Measurements from ENCODE around the gene GFOD2.
"Not testable (repeated sequence)": the region's sequence is repeated elsewhere in the genome, so short reads cannot be mapped to it uniquely, and the experiment has no call there.

The GFOD2 gene

GRCh38 chr16:67760206-67760955 lies 41.3 kb upstream of the GFOD2 start:
- Histone ChIP-seq H3K9me3 (ENCODE audit: insufficient read depth, low read length) (no peaks in the 10 kb centered on the region), H3K27me3 (ENCODE audit: low read depth, low read length) (no peaks in the 10 kb centered on the region), H3K27ac (ENCODE audit: low read length) (no peak overlapping the region), H3K36me3 (replicated peaks; ENCODE audit: low read depth, low read length) (peaks cover 4% of the 10 kb centered on the region), H3K4me3 (ENCODE audit: low read length) (no peak overlapping the region), H3K4me1 (ENCODE audit: low read length) (no peaks in the 10 kb centered on the region), H3K4me2 (ENCODE audit: low read length) (no peak overlapping the region), H3K79me2 (ENCODE audit: low read length) (no peaks in the 10 kb centered on the region), H2AFZ (ENCODE audit: low read depth, low read length) (no peak overlapping the region), H3K9ac (ENCODE audit: low read length) (no peak overlapping the region), H4K20me1 (ENCODE audit: insufficient read depth, low read length) (0 out of 2 replicates have a peak, but pooled peaks cover 9% of the 10 kb centered on the region)
- no peak for TF ChIP-seq EZH2phosphoT487 (IDR thresholded peaks at IDR 0.05; ENCODE audit: low read depth)
- TF ChIP-seq, protein P1, sequence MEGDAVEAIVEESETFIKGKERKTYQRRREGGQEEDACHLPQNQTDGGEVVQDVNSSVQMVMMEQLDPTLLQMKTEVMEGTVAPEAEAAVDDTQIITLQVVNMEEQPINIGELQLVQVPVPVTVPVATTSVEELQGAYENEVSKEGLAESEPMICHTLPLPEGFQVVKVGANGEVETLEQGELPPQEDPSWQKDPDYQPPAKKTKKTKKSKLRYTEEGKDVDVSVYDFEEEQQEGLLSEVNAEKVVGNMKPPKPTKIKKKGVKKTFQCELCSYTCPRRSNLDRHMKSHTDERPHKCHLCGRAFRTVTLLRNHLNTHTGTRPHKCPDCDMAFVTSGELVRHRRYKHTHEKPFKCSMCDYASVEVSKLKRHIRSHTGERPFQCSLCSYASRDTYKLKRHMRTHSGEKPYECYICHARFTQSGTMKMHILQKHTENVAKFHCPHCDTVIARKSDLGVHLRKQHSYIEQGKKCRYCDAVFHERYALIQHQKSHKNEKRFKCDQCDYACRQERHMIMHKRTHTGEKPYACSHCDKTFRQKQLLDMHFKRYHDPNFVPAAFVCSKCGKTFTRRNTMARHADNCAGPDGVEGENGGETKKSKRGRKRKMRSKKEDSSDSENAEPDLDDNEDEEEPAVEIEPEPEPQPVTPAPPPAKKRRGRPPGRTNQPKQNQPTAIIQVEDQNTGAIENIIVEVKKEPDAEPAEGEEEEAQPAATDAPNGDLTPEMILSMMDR (IDR thresholded peaks at IDR 0.05; ENCODE audit: low read depth, low read length): no peak

DNA sequence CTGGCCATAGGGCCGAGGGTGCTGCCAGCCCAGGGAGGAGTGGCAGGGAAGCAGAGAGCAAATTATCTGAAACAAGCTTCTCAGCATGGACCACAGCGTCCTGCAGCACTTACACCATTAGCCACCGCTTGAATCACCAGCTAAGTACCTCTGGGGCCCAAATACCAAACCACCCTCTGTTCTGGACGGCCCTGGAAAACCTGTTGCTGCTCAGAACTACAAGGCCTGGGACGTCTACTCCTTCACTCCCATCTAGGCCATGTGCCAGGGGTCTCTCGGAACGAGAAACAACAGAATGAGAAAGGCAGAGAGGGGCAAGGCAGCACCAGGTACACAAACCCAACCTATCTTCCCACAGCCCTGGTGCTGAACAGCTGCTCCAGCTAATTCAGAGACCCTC lies 39.9 kb upstream of the GFOD2 start:
- Histone ChIP-seq H3K27me3 (ENCODE audit: low read depth, low read length) (no peaks in the 10 kb centered on the region), H3K36me3 (replicated peaks; ENCODE audit: low read depth, low read length) (peaks cover 4% of the 10 kb centered on the region), H3K27ac (ENCODE audit: low read length) (no peak overlapping the region), H4K20me1 (ENCODE audit: insufficient read depth, low read length) (0 out of 2 replicates have a peak, but pooled peaks cover 12% of the 10 kb centered on the region), H3K4me3 (ENCODE audit: low read length) (no peak overlapping the region), H3K9me3 (ENCODE audit: insufficient read depth, low read length) (no peaks in the 10 kb centered on the region), H3K4me2 (ENCODE audit: low read length) (no peak overlapping the region), H3K79me2 (ENCODE audit: low read length) (no peaks in the 10 kb centered on the region), H3K9ac (ENCODE audit: low read length) (no peak overlapping the region), H3K4me1 (ENCODE audit: low read length) (no peaks in the 10 kb centered on the region), H2AFZ (ENCODE audit: low read depth, low read length) (no peak overlapping the region)
- TF ChIP-seq, protein P1 (IDR thresholded peaks at IDR 0.05; ENCODE audit: low read depth, low read length): no peak
- TF ChIP-seq EZH2phosphoT487 (IDR thresholded peaks at IDR 0.05; ENCODE audit: low read depth): no peak

GRCh38 chr16:67758006-67758405 lies 38.9 kb upstream of the GFOD2 start:
- Histone ChIP-seq H3K9me3 (ENCODE audit: insufficient read depth, low read length) (no peaks in the 10 kb centered on the region), H3K79me2 (ENCODE audit: low read length) (no peaks in the 10 kb centered on the region), H4K20me1 (ENCODE audit: insufficient read depth, low read length) (0 out of 2 replicates have a peak, but pooled peaks cover 10% of the 10 kb centered on the region), H2AFZ (ENCODE audit: low read depth, low read length) (no peak overlapping the region), H3K27ac (ENCODE audit: low read length) (no peak overlapping the region), H3K36me3 (replicated peaks; ENCODE audit: low read depth, low read length) (peaks cover 4% of the 10 kb centered on the region), H3K4me3 (ENCODE audit: low read length) (no peak overlapping the region), H3K9ac (ENCODE audit: low read length) (no peak overlapping the region), H3K4me1 (ENCODE audit: low read length) (no peaks in the 10 kb centered on the region), H3K4me2 (ENCODE audit: low read length) (no peak overlapping the region), H3K27me3 (ENCODE audit: low read depth, low read length) (no peaks in the 10 kb centered on the region)
- no peak for TF ChIP-seq EZH2phosphoT487 (IDR thresholded peaks at IDR 0.05; ENCODE audit: low read depth)
- TF ChIP-seq, protein P1 (IDR thresholded peaks at IDR 0.05; ENCODE audit: low read depth, low read length): no peak

DNA sequence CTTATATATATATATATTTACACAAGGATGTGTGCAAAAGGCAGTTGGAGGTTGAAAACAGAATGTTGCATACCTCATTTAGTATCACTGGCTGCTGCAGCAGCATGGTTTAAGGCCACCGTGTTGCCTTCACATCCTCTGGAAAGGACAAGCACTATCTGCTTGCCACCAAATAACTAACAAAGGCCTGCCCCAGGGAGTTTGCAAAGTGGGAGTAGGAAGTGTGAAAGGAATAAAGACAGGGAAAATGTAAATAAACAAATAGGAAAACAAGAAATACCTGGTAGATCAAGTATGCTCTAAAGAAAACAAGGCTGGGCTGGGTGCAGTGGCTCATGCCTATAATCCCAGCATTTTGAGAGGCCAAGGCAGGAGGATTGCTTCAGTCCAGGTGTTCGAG lies 33.5 kb upstream of the GFOD2 start:
- H3K27ac ChIP-seq (ENCODE audit: low read length): no peak overlapping the region
- no peaks in the 10 kb centered on the region for H3K36me3 ChIP-seq (replicated peaks; ENCODE audit: low read depth, low read length)

DNA sequence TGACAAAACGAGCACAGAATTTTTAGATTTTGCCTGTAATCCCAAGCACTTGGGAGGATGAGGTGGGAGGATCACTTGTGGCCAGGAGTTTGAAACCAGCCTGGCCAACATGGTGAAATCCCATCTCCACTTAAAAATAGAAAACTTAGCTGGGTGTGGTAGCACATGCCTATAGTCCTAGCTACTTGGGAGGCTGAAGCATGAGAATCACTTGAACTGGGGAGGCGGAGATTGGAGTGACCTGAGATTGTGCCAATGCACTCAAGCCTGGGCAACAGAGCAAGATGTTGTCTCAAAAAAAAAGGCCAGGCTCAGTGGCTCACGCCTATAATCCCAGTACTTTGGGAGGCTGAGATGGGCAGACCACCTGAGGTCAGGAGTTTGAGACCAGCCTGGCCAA lies 32.2 kb upstream of the GFOD2 start:
- not testable (repeated sequence) for H3K4me3 ChIP-seq (ENCODE audit: low read length); H3K9me3 ChIP-seq (ENCODE audit: insufficient read depth, low read length); H3K36me3 ChIP-seq (replicated peaks; ENCODE audit: low read depth, low read length); H3K4me2 ChIP-seq (ENCODE audit: low read length); H3K79me2 ChIP-seq (ENCODE audit: low read length); H3K9ac ChIP-seq (ENCODE audit: low read length); H3K27ac ChIP-seq (ENCODE audit: low read length); H2AFZ ChIP-seq (ENCODE audit: low read depth, low read length); H3K4me1 ChIP-seq (ENCODE audit: low read length); H3K27me3 ChIP-seq (ENCODE audit: low read depth, low read length)
- peaks cover 16% of the 10 kb centered on the region; the same call in 1 of the 2 replicates for H4K20me1 ChIP-seq (ENCODE audit: insufficient read depth, low read length)

More for the DNA sequence above, 33.5 kb upstream of the GFOD2 start:
- Histone ChIP-seq H3K4me2 (ENCODE audit: low read length) (no peak overlapping the region), H3K27me3 (ENCODE audit: low read depth, low read length) (no peaks in the 10 kb centered on the region), H3K9me3 (ENCODE audit: insufficient read depth, low read length) (no peaks in the 10 kb centered on the region), H3K4me3 (ENCODE audit: low read length) (no peak overlapping the region), H3K4me1 (ENCODE audit: low read length) (no peaks in the 10 kb centered on the region), H4K20me1 (ENCODE audit: insufficient read depth, low read length) (peaks cover 16% of the 10 kb centered on the region; the same call in 1 of the 2 replicates), H3K79me2 (ENCODE audit: low read length) (no peaks in the 10 kb centered on the region), H2AFZ (ENCODE audit: low read depth, low read length) (no peak overlapping the region), H3K9ac (ENCODE audit: low read length) (no peak overlapping the region)
- TF ChIP-seq EZH2phosphoT487 (IDR thresholded peaks at IDR 0.05; ENCODE audit: low read depth): no peak

Measured in OCI-LY3 (cell line).